SW480 (cell line): ENCODE measurements around the gene GPR152.

Experiments used
- DNase-seq: peaks from one replicate; pipeline ENCODE4 v3.0.0-alpha.2; 2016; ENCODE audit warnings: low spot score

GPR152 gene

GRCh38 chr11:67452141-67452952 lies at the start of gene GPR152:
TSS of gene GPR152 (minus strand) at chr11:67452729. CDS start at chr11:67452724, 5 bp downstream.
- no peak for DNase-seq

DNA sequence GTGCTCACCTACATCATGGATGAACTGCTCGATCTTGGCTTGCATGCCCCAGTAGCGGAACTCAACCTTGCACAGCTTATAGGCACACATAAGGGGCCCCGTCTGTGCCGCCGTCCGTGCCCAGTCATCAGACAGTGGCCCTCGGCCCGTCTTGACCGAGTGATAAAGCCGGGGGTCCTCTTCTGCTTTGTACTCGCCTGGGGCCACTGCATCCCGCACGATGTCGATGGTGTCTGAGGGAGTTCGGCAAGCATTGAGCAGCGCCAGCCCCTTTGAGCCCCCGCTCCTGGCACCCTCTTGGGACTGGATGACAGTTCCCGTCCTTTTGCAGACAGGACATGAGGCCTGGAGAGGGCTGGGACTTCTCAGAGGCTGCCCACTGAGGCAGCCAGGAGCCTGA lies 49.3 kb upstream of the GPR152 start:
- DNase-seq = no peak

GRCh38 chr11:67500831-67501715 lies 48.5 kb upstream of the GPR152 start:
- no peak for DNase-seq

DNA sequence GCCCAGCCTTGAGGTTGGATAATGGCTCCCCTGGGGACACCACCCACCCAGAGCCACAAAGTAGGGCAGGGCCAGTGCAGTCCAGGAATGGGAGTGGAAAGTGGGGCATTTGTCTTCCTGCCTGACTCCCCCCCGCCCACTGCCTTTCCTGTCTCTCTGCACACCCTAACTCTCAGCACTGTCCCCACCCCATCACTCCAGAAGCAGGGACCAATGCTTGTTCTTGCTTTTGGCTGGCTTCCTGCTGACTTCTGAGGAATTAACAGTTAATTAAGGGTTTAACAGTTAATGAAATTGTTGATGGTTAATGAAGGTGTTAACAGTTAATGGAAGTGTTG lies 47.9 kb upstream of the GPR152 start:
- no peak for DNase-seq

DNA sequence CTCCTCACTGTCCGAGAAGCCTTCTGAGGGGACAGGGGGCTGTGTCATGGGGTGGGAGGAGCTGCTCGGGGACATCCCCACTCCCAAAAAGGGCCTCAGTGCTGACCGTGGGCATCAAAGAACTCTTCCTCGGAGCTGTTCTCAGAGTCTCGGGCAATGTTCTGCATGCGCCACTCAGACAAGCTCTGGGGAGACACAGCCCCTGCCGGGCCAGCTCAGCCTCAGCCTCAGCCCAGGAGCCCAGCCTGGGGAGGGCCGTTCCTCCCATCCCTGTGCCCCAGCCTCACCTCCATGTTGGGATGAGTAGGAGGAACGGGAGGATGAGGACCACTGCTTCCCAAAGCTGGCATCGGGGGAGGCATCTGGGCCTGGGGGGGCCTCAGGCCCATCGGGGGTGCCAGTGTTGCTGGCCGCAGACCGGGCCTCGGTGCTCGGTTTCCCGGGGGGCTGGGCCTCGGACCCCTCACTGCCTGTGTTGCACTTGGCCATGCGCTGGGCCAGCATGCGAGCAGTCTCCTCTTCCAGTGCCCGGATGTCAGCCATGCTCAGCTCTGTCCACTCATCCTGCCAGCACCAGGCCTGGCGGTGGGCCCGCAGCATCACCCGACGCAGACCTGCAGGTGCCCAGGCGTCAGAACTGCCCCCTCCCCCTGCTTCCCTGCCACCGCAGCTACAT lies 47.4 kb upstream of the GPR152 start:
- no peak for DNase-seq

GRCh38 chr11:67498544-67498972 lies 46.0 kb upstream of the GPR152 start:
- no peak for DNase-seq

GRCh38 chr11:67497656-67498291 lies 45.2 kb upstream of the GPR152 start:
- no peak for DNase-seq

DNA sequence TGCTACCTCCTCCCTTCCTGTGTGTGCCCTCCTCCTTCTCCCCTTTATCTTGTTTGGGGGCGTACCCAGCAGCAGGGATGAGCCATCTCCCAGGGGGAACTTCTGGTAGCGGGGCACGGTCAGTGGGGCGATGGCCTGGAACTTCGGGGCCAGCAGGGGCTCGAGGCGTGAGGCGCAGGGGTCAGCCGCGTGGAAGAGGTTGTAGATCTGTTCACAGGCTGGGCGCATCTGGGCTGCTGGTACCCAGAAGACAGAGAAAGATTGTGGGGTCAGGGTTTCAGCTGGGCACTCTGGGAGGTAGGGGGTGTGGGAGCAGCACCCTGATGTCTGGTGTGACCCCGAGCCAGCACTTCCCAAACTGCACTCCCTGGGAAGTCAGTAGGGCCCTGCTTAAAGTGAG lies 43.6 kb upstream of the GPR152 start:
- no peak for DNase-seq

- no peak for DNase-seq
Measured at GRCh38 chr11:67495234-67496005, 42.9 kb upstream of the GPR152 start.

DNA sequence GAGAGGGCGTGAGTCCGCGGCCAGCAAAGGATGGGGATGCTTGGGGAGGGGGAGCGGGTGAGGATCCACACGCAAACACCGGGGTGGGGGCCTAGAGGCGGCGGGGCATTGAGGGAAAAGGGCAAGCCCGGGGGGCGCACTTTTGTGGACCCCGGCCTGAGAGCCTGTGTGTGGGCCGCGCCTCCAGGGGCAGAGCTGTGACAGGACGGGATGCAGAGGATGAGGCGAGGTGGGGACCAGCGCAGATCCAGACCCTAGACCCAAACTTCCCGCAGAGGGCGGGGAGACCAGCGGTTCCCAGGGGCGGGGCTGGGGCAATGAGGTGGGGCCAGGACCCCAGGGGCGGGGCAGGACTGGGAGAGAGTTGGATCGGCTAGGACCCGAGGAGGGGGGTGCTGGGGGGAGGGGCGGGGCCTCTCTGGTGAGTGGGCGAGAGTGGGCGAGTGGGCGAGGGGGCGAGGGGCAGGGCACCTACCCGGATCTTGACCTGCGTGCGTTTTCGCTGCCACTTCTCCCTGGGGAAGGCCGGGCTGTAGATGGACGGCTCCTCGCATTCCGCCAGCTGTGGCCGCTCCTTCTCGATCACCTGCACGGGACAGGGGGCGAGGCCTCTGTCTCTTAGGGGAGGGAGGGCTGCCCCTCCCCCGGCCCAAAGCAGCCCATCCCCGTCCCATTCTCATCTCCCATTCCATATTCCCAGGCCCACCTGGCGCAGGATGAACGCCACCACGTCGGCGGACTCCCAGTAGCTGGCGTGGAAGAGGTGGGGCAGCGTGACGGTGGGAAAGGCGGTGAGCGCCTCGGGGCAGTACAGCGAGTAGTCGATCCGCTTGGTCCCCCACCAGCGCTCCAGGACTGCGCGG lies 42.1 kb upstream of the GPR152 start:
- DNase-seq = no peak

DNA sequence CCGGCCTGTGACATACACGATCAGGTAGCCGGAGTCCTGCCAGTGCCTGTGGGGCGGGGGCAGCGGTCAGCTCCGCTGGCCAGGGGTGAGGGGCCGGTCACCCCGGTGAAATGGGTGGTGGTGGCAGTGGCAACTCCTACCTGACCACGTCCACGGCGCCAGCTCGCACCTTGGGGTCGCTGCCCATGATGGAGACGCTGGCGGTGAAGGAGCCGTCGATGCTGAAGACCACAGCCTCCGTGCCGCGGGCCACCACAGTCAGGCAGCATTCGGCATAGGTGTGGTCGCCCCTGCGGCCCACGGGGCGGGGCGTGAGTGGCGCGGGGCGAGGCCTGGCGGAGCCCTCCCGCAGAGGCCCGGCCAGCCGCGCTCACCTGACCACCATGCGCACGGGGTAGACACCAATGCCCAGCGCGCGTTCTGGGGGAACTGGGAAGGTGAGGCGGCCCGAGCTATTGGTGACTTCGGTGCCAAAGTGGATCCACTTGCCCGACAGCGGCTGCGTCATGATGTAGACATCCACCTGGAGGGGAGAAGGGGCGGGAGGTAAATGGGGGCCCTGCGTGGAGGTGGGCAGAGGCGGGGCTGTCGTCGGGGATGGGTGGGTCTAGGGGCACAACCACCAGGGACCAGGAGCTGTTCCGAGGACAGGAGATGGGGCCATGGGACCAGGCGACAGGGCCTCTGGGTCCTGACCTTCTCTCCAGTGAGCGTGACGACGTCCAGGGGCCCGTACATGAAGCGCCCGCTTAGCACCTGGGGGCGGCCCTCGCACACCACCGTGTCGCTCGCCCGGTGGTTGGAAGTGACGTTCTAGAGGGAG lies 41.2 kb upstream of the GPR152 start:
- no peak for DNase-seq

DNA sequence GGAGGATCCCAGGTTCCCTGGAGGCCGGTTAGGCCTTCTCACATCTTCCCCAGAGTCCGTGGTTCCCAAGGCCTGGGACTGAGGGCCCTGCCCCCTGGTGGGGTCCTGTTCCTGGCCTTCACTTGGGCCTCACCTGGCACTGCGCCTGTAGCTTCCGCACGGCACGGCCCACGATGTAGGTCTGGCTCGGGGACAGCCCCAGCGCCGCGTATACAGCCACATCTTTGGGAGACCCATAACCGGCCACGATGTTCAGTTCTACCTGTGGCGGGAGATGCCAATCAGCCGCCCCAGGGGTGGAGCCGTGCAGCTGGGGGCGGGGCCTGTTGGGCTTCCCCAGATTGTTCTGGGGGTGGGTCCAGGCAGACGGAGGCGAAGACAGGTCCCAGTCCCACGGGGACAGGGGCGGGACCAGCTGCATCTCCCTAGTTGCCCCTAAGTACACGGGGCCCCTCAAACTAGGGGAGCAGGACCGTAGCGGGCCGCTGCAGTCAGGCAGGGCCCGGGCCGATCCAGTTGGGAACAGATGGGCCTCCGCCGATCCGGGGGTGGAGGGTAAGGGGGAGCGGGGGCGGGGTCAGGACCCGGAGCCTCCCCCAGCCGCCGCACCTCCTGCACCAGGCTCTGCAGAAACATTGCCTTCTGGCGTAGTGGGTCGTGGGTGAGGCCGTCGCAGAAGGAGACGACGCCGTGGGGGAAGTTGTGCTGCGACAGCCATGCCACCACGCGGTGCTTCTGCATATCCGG lies 40.4 kb upstream of the GPR152 start:
- no peak for DNase-seq

DNA sequence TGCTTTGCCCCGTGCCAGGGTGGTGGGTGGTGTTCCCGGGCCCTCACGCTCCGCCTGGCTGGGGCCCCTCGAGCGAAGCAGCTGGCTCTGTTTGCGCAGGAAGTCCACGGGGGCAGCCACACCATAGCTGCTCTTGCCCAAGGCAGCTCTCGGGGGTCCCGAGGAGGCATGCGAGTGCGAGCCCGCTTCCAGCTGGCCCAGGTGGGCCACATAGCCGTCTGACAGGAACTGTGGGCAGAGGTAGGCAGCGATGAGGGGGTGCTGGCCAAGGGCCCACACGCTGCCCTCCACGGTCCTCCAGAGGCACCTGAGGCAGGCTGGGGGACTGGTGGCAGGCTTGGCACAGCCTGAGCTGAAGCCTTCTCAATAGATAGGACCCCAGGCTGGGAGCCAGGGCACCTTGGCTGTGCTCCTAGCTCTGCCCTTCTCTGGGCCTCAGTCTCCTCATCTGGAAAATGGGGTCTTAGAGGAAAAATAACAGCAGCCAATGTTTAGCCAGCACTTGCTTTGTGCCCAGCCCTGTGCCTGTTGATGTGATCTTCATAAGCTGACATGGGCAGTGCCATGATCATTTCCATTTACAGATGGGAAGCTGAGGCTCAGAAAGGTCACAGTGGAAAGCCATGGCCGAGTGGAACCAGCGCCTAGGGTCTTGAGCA lies 39.7 kb upstream of the GPR152 start:
- no peak for DNase-seq

- no peak for DNase-seq
Measured at GRCh38 chr11:67491276-67492068, 38.9 kb upstream of the GPR152 start.

- DNase-seq = no peak
Measured at GRCh38 chr11:67490727-67491065, 38.2 kb upstream of the GPR152 start.

GRCh38 chr11:67489885-67490726 lies 37.6 kb upstream of the GPR152 start:
- DNase-seq = no peak
